IMR-90 (cell line): Measurements from ENCODE around the gene SEPHS2. TPM values are rescaled to one million over a fixed set of nuclear protein-coding genes. Genes with fewer than 3 reads are reported as not detected.

Experiments used
- ATAC-seq: fragments of 200-7000 bp; cut with Tn5 transposase; 2 replicates; pipeline ENCODE4 v1.9.1; 2020; ENCODE audit warnings: low read depth, mild to moderate bottlenecking, moderate library complexity
- BruUV-seq: library from RNA; stranded (reverse); fragments of 400-500 nt; replicated peaks from 2 replicates; lab custom pipeline; 2021; lab: Mats Ljungman, UMichigan
- CTCF ChIA-PET: fragments of 300-600 bp; formaldehyde crosslinking; extraction: SDS; loops from one replicate; lab custom pipeline; 2021; ENCODE audit warnings: antibody characterized with exemption; lab: Yijun Ruan, JAX
- POLR2A ChIA-PET: fragments of 300-600 bp; sonication (Branson Sonifier 250); formaldehyde crosslinking; loops from one replicate; lab custom pipeline; 2022; ENCODE audit warnings: antibody characterized with exemption; ENCODE audit not compliant: unreplicated experiment; lab: Charles Lee
- DNase-seq: peaks from one replicate; pipeline ENCODE4 v3.0.0; 2013
- H2AFZ ChIP-seq: replicated peaks from 2 replicates; pipeline ENCODE3; 2013; ENCODE audit warnings: low read length, mild to moderate bottlenecking; ENCODE audit not compliant: poor library complexity
- H2AK5ac ChIP-seq: 2 replicates; pipeline ENCODE4 v1.6.1; 2013; ENCODE audit warnings: low read depth, low read length, inconsistent platforms
- H2AK9ac ChIP-seq: replicated peaks from 2 replicates; pipeline ENCODE3; 2013; ENCODE audit warnings: mild to moderate bottlenecking, low read depth, low read length, moderate library complexity; ENCODE audit not compliant: poor library complexity
- H2BK120ac ChIP-seq: 2 replicates; pipeline ENCODE4 v1.6.1; 2013; ENCODE audit warnings: low read depth, low read length, inconsistent platforms
- H2BK15ac ChIP-seq: 3 replicates; pipeline ENCODE4 v1.6.1; 2013; ENCODE audit warnings: low read depth, low read length, inconsistent platforms
- H2BK20ac ChIP-seq: 2 replicates; pipeline ENCODE4 v1.6.1; 2013; ENCODE audit warnings: low read depth, mild to moderate bottlenecking, inconsistent platforms, low read length, moderate library complexity
- H2BK5ac ChIP-seq: 2 replicates; pipeline ENCODE4 v1.6.1; 2013; ENCODE audit warnings: mild to moderate bottlenecking, low read depth, low read length, inconsistent platforms; ENCODE audit not compliant: poor library complexity, severe bottlenecking
- H3K14ac ChIP-seq: replicated peaks from 2 replicates; pipeline ENCODE4 v1.6.1; 2013; ENCODE audit warnings: low read depth, low read length, inconsistent platforms
- H3K18ac ChIP-seq: 2 replicates; pipeline ENCODE4 v1.6.1; 2013; ENCODE audit warnings: low read depth, low read length, control low read depth
- H3K23ac ChIP-seq: 2 replicates; pipeline ENCODE4 v1.6.1; 2013; ENCODE audit warnings: low read depth, low read length, inconsistent platforms
- H3K27ac ChIP-seq: 2 replicates; pipeline ENCODE4 v1.5.1; 2013; ENCODE audit warnings: mild to moderate bottlenecking, control low read depth, low read length; ENCODE audit not compliant: insufficient read depth
- H3K27me3 ChIP-seq: 2 replicates; pipeline ENCODE4 v1.6.1; 2013; ENCODE audit warnings: low read length; ENCODE audit not compliant: control insufficient read depth, insufficient read depth
- H3K36me3 ChIP-seq: 2 replicates; pipeline ENCODE4 v1.6.1; 2013; ENCODE audit warnings: low read length, mixed read lengths; ENCODE audit not compliant: control insufficient read depth, insufficient read depth
- H3K4ac ChIP-seq: 2 replicates; pipeline ENCODE4 v1.6.1; 2013; ENCODE audit warnings: low read depth, low read length, inconsistent platforms
- H3K4me1 ChIP-seq: 2 replicates; pipeline ENCODE4 v1.6.1; 2013; ENCODE audit warnings: low read length, mixed read lengths; ENCODE audit not compliant: control insufficient read depth, insufficient read depth
- H3K4me2 ChIP-seq: 2 replicates; pipeline ENCODE4 v1.6.1; 2013; ENCODE audit warnings: low read depth, mild to moderate bottlenecking, control low read depth, low read length, moderate library complexity
- H3K4me3 ChIP-seq: 2 replicates; pipeline ENCODE4 v1.5.1; 2013; ENCODE audit warnings: low read depth, mild to moderate bottlenecking, control low read depth, low read length, moderate library complexity; ENCODE audit not compliant: insufficient read depth
- H3K56ac ChIP-seq: 2 replicates; pipeline ENCODE4 v1.6.1; 2013; ENCODE audit warnings: low read length, inconsistent platforms; ENCODE audit not compliant: insufficient read depth; ENCODE audit errors: extremely low read depth
- H3K79me1 ChIP-seq, 2 experiments: 2 replicates each; pipeline ENCODE4 v1.6.1; 2013; ENCODE audit warnings: low read length in 2 of 2, inconsistent platforms in 1 of 2, low read depth in 1 of 2
- H3K9ac ChIP-seq: 2 replicates; pipeline ENCODE4 v1.6.1; 2013; ENCODE audit warnings: low read depth, low read length, control low read depth
- H3K9me1 ChIP-seq: 2 replicates; pipeline ENCODE4 v1.6.1; 2013; ENCODE audit warnings: low read length, inconsistent platforms; ENCODE audit not compliant: insufficient read depth
- H3K9me3 ChIP-seq: 2 replicates; pipeline ENCODE4 v1.6.1; 2013; ENCODE audit warnings: low read length; ENCODE audit not compliant: control insufficient read depth, insufficient read depth
- H4K20me1 ChIP-seq: 2 replicates; pipeline ENCODE4 v1.6.1; 2013; ENCODE audit warnings: low read length, inconsistent platforms; ENCODE audit not compliant: insufficient read depth
- H4K5ac ChIP-seq: 2 replicates; pipeline ENCODE4 v1.6.1; 2013; ENCODE audit warnings: mild to moderate bottlenecking, low read depth, low read length, control low read depth
- H4K8ac ChIP-seq, 2 experiments: 2 replicates each; pipeline ENCODE4 v1.6.1; 2013; ENCODE audit warnings: low read depth in 2 of 2, low read length in 2 of 2, control low read depth in 1 of 2, inconsistent platforms in 1 of 2
- H4K91ac ChIP-seq: 2 replicates; pipeline ENCODE4 v1.6.1; 2013; ENCODE audit warnings: low read depth, low read length, inconsistent platforms; ENCODE audit not compliant: insufficient read depth
- BHLHE40 ChIP-seq: fragments of 150-350 bp; IDR thresholded peaks from 2 replicates; pipeline ENCODE4 v1.6.1; 2016; ENCODE audit warnings: mild to moderate bottlenecking, low read depth, low read length
- CHD1 ChIP-seq: IDR thresholded peaks from 2 replicates; pipeline ENCODE4 v1.6.1; 2012; ENCODE audit warnings: low read depth, low read length, improper control_type of control experiment
- MAZ ChIP-seq: IDR thresholded peaks from 2 replicates; pipeline ENCODE4 v1.6.1; 2012; ENCODE audit warnings: low read depth, mild to moderate bottlenecking, low read length, improper control_type of control experiment, moderate library complexity, borderline replicate concordance
- MXI1 ChIP-seq: IDR thresholded peaks from 2 replicates; pipeline ENCODE4 v1.6.1; 2012; ENCODE audit warnings: low read depth, mild to moderate bottlenecking, low read length, moderate library complexity, borderline replicate concordance
- NFE2L2 ChIP-seq: fragments of 150-350 bp; IDR thresholded peaks from 2 replicates; pipeline ENCODE4 v1.6.1; 2016; ENCODE audit warnings: low read depth, mild to moderate bottlenecking, low read length
- POLR2A ChIP-seq: IDR thresholded peaks from 2 replicates; pipeline ENCODE4 v1.6.1; 2012; ENCODE audit warnings: mild to moderate bottlenecking, low read depth, low read length
- WGBS, 2 experiments: methylation state at CpG; one replicate each; pipeline versions ENCODE4 v1.1.5 to v1.1.7; 2013; ENCODE audit warnings: missing lambda C conversion rate in 2 of 2; ENCODE audit not compliant: insufficient read length in 1 of 2; ENCODE audit errors: extremely low coverage in 2 of 2; 5-methylcytosine and 5-hydroxymethylcytosine counted together
- dilution Hi-C: fragments of 300-500 bp; cut with HindIII; formaldehyde crosslinking; loops from one replicate; pipeline ENCODE4 v1.14.3; 2018; ENCODE audit warnings: low sequenced_read_pairs; ENCODE audit not compliant: unreplicated experiment
- in situ Hi-C: fragments of 300-500 bp; cut with MboI; formaldehyde crosslinking; loops from 3 replicates; pipeline ENCODE4 v1.14.3; 2019; ENCODE audit warnings: low sequenced_read_pairs, inconsistent platforms, mixed read lengths
- intact Hi-C: fragments of 100-400 bp; cut with micrococcal nuclease; formaldehyde crosslinking; loops from 2 replicates; pipeline ENCODE4 v1.10.0; 2022
- polyA plus RNA-seq, 3 experiments: library from polyadenylated mRNA; depleted of rRNA; stranded (reverse); fragments of >200 nt; gene quantifications; 2 replicates each; pipeline ENCODE4 v1.2.3, GENCODE V29; 2012; ENCODE audit warnings: low replicate concordance in 1 of 3
- total RNA-seq: library from RNA; depleted of rRNA; stranded (reverse); fragments of >200 nt; gene quantifications from 2 replicates; pipeline ENCODE4 v1.2.3, GENCODE V29; 2012
- TF ChIP-seq, protein P1 (sequence below): fragments of 150-350 bp; IDR thresholded peaks from 2 replicates; pipeline ENCODE4 v1.6.1; 2016; ENCODE audit warnings: low read depth, mild to moderate bottlenecking, low read length, moderate library complexity, borderline replicate concordance
- TF ChIP-seq, protein P2 (sequence below): fragments of 150-350 bp; IDR thresholded peaks from 2 replicates; pipeline ENCODE4 v1.6.1; 2017; ENCODE audit warnings: mild to moderate bottlenecking, antibody characterized with exemption, low read length, low read depth

Gene SEPHS2
- total and polyA plus RNA-seq, 2 of the 4 experiments (the other 2 are of a cell fraction), result 10.4 to 31.4 TPM

DNA sequence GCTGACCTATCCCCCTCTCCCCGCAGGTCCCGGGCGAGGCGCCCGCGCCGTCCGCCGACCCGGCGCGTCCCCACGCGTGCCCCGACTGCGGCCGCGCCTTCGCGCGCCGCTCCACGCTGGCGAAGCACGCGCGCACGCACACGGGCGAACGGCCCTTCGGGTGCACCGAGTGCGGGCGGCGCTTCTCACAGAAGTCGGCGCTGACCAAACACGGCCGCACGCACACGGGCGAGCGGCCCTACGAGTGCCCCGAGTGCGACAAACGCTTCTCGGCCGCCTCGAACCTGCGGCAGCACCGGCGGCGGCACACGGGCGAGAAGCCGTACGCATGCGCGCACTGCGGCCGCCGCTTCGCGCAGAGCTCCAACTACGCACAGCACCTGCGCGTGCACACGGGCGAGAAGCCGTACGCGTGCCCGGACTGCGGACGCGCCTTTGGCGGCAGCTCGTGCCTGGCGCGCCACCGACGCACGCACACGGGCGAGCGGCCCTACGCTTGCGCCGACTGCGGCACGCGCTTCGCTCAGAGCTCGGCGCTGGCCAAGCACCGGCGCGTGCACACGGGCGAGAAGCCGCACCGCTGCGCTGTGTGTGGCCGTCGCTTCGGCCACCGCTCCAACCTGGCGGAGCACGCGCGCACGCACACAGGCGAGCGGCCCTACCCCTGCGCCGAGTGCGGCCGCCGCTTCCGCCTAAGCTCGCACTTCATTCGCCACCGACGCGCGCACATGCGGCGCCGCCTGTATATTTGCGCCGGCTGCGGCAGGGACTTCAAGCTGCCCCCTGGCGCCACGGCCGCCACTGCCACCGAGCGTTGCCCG, 27.9 kb downstream of the SEPHS2 start:
- no peak overlapping the region for H2BK15ac ChIP-seq
- intact Hi-C loops, result no loop called here
- H3K4me2 ChIP-seq, result peak overlapping the region; percentile 68
- H3K14ac ChIP-seq, result no peak overlapping the region
- H4K5ac ChIP-seq, result peak overlapping the region; percentile 40; the same call in 1 of the 2 replicates
- H2AK5ac ChIP-seq, result no peak overlapping the region
- WGBS, 2 experiments, result 5% methylated on average over 101 of the region's 140 CpGs; no CpG with 5 or more reads in 1 of the 2 experiments
- H2BK20ac ChIP-seq, result no peak overlapping the region
- H3K9ac ChIP-seq, result peak overlapping the region; percentile 38; the same call in 1 of the 2 replicates
- no peak overlapping the region for H3K18ac ChIP-seq
- no peak overlapping the region; the same call in 1 of the 2 replicates for H3K27ac ChIP-seq
- peaks cover 9% of the 10 kb centered on the region for H4K20me1 ChIP-seq
- H3K27me3 ChIP-seq, result no peaks in the 10 kb centered on the region
- H4K8ac ChIP-seq, result peak overlapping the region in 1 of 2 experiments; percentile 80; a peak in 1 of 4 replicates
- DNase-seq (peak; percentile 88), ATAC-seq (peak; percentile 91)
- peak overlapping the region; percentile 6 for H2BK5ac ChIP-seq
- H2AFZ ChIP-seq, result peak overlapping the region; percentile 95
- peak overlapping the region; percentile 47; the same call in 1 of the 2 replicates for H3K4ac ChIP-seq
- H3K9me1 ChIP-seq, result peaks cover 6% of the 10 kb centered on the region; the same call in 1 of the 2 replicates
- H3K4me3 ChIP-seq, result peak overlapping the region; percentile 65
- H2BK120ac ChIP-seq, result no peak overlapping the region
- peaks cover 16% of the 10 kb centered on the region for H3K36me3 ChIP-seq
- dilution Hi-C loops, result no loop called here
- peak overlapping the region; percentile 77; the same call in 1 of the 2 replicates for H3K23ac ChIP-seq
- no peak overlapping the region for H3K56ac ChIP-seq
- no TSS peak for BruUV-seq
- in situ Hi-C loops, result loop anchor here (25.0 kb wide), 1 partner anchor 230 kb away; the partner anchor contains the start of genes BOLA2B, CORO1A, SLX1A and SULT1A3
- H4K91ac ChIP-seq, result no peak overlapping the region
- POLR2A ChIA-PET, result interaction anchor here (0.5 kb wide), 1 partner anchor 10 kb away, joined by 3 read pairs; the partner anchor contains the start of gene ZNF771
- H3K79me1 ChIP-seq, result peaks cover 0 to 26% of the 10 kb centered on the region in 2 experiments; a peak in 2 of 4 replicates
- peak overlapping the region; percentile 82 for H2AK9ac ChIP-seq
- H3K4me1 ChIP-seq, result no peaks in the 10 kb centered on the region
- TF ChIP-seq MAZ, result 0 out of 2 replicates have a peak, but pooled peaks have one; percentile 19
- TF ChIP-seq CHD1, result no peak
- TF ChIP-seq, protein P1, sequence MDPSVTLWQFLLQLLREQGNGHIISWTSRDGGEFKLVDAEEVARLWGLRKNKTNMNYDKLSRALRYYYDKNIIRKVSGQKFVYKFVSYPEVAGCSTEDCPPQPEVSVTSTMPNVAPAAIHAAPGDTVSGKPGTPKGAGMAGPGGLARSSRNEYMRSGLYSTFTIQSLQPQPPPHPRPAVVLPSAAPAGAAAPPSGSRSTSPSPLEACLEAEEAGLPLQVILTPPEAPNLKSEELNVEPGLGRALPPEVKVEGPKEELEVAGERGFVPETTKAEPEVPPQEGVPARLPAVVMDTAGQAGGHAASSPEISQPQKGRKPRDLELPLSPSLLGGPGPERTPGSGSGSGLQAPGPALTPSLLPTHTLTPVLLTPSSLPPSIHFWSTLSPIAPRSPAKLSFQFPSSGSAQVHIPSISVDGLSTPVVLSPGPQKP, result no peak
- no peak for TF ChIP-seq POLR2A
- peak; percentile 96 for TF ChIP-seq BHLHE40
- no peak for TF ChIP-seq NFE2L2
- peak; percentile 50; the same call in 1 of the 2 replicates for TF ChIP-seq MXI1
- TF ChIP-seq, protein P2, sequence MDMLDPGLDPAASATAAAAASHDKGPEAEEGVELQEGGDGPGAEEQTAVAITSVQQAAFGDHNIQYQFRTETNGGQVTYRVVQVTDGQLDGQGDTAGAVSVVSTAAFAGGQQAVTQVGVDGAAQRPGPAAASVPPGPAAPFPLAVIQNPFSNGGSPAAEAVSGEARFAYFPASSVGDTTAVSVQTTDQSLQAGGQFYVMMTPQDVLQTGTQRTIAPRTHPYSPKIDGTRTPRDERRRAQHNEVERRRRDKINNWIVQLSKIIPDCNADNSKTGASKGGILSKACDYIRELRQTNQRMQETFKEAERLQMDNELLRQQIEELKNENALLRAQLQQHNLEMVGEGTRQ, result peak; percentile 46
- CTCF ChIA-PET, result interaction anchor here (0.7 to 0.8 kb wide), 3 partner anchors 8 to 211 kb away, joined by 3 to 4 read pairs (median 3); partner anchors contain the start of gene DCTPP1
- H3K9me3 ChIP-seq, result no peaks in the 10 kb centered on the region
